H9 (cell line): ENCODE results near the gene ATP2C1. TPM values are rescaled to one million over a fixed set of nuclear protein-coding genes. Genes with fewer than 3 reads are reported as not detected.

ENCODE experiments used
- DNase-seq: peaks from one replicate; pipeline ENCODE4 v3.0.0-alpha.2; 2017
- H2AFZ ChIP-seq: one replicate; pipeline ENCODE4 v1.6.1; 2013; ENCODE audit warnings: mild to moderate bottlenecking, low read length, control low read depth, moderate library complexity
- H2AK5ac ChIP-seq: 2 replicates; pipeline ENCODE4 v1.6.1; 2013; ENCODE audit warnings: low read length, control low read depth, mixed read lengths; ENCODE audit not compliant: insufficient read length
- H2BK120ac ChIP-seq: one replicate; pipeline ENCODE4 v1.6.1; 2013; ENCODE audit warnings: low read depth, mild to moderate bottlenecking, low read length, control low read depth, inconsistent platforms; ENCODE audit not compliant: poor library complexity, severe bottlenecking
- H2BK12ac ChIP-seq: 2 replicates; pipeline ENCODE4 v1.6.1; 2013; ENCODE audit warnings: low read length, control low read depth, mixed read lengths, low read depth; ENCODE audit not compliant: insufficient read length
- H2BK15ac ChIP-seq: 2 replicates; pipeline ENCODE4 v1.6.1; 2013; ENCODE audit warnings: low read depth, low read length, control low read depth
- H2BK20ac ChIP-seq: one replicate; pipeline ENCODE4 v1.6.1; 2013; ENCODE audit warnings: low read depth, mild to moderate bottlenecking, low read length, control low read depth, inconsistent platforms; ENCODE audit not compliant: poor library complexity, severe bottlenecking
- H2BK5ac ChIP-seq: 2 replicates; pipeline ENCODE4 v1.6.1; 2013; ENCODE audit warnings: low read length, control low read depth, mixed read lengths; ENCODE audit not compliant: insufficient read length
- H3K14ac ChIP-seq: 2 replicates; pipeline ENCODE4 v1.6.1; 2013; ENCODE audit warnings: low read length, control low read depth; ENCODE audit not compliant: insufficient read depth
- H3K18ac ChIP-seq: 2 replicates; pipeline ENCODE4 v1.6.1; 2013; ENCODE audit warnings: low read depth, mild to moderate bottlenecking, mixed read lengths, low read length, control low read depth; ENCODE audit not compliant: insufficient read length
- H3K23ac ChIP-seq: 2 replicates; pipeline ENCODE4 v1.6.1; 2013; ENCODE audit warnings: low read length, control low read depth, mixed read lengths, low read depth; ENCODE audit not compliant: insufficient read length
- H3K23me2 ChIP-seq: 2 replicates; pipeline ENCODE4 v1.6.1; 2013; ENCODE audit warnings: low read depth, mild to moderate bottlenecking, mixed read lengths, low read length, control low read depth; ENCODE audit not compliant: insufficient read length, poor library complexity, severe bottlenecking
- H3K27ac ChIP-seq: 2 replicates; pipeline ENCODE4 v1.5.1; 2013; ENCODE audit warnings: low read length, control low read depth, mixed read lengths, low read depth; ENCODE audit not compliant: insufficient read length
- H3K27me3 ChIP-seq: 2 replicates; pipeline ENCODE4 v1.6.1; 2013; ENCODE audit warnings: low read length, control low read depth, inconsistent platforms; ENCODE audit not compliant: insufficient read depth
- H3K4ac ChIP-seq: 2 replicates; pipeline ENCODE4 v1.6.1; 2013; ENCODE audit warnings: low read depth, mild to moderate bottlenecking, control low read depth, inconsistent platforms, low read length, moderate library complexity
- H3K4me1 ChIP-seq: 2 replicates; pipeline ENCODE4 v1.6.1; 2013; ENCODE audit warnings: low read length, control low read depth, inconsistent platforms; ENCODE audit not compliant: insufficient read depth
- H3K4me2 ChIP-seq: 2 replicates; pipeline ENCODE4 v1.6.1; 2013; ENCODE audit warnings: low read length, control low read depth, mixed read lengths; ENCODE audit not compliant: insufficient read length, insufficient read depth
- H3K56ac ChIP-seq: 2 replicates; pipeline ENCODE4 v1.6.1; 2013; ENCODE audit warnings: low read depth, mild to moderate bottlenecking, mixed read lengths, low read length, control low read depth; ENCODE audit not compliant: insufficient read length
- H3K79me1 ChIP-seq: 2 replicates; pipeline ENCODE4 v1.6.1; 2013; ENCODE audit warnings: low read depth, mild to moderate bottlenecking, moderate library complexity, low read length, control low read depth, inconsistent platforms; ENCODE audit not compliant: insufficient read depth, poor library complexity, severe bottlenecking
- H3K79me2 ChIP-seq: 2 replicates; pipeline ENCODE4 v1.6.1; 2013; ENCODE audit warnings: low read length, control low read depth, inconsistent platforms; ENCODE audit not compliant: insufficient read depth
- H3K9ac ChIP-seq: 2 replicates; pipeline ENCODE4 v1.6.1; 2013; ENCODE audit warnings: low read length, control low read depth, mixed read lengths; ENCODE audit not compliant: insufficient read length; ENCODE audit errors: extremely low read depth
- H3K9me3 ChIP-seq: one replicate; pipeline ENCODE4 v1.6.1; 2013; ENCODE audit warnings: low read depth, low read length, inconsistent platforms; ENCODE audit not compliant: control insufficient read depth
- H3T11ph ChIP-seq: one replicate; pipeline ENCODE4 v1.6.1; 2013; ENCODE audit warnings: mild to moderate bottlenecking, low read length, control low read depth, inconsistent platforms
- H4K20me1 ChIP-seq: one replicate; pipeline ENCODE4 v1.6.1; 2013; ENCODE audit not compliant: control insufficient read depth, insufficient read length, insufficient read depth
- H4K5ac ChIP-seq: 2 replicates; pipeline ENCODE4 v1.6.1; 2013; ENCODE audit warnings: low read depth, mild to moderate bottlenecking, mixed read lengths, low read length, control low read depth; ENCODE audit not compliant: insufficient read length
- H4K8ac ChIP-seq: replicated peaks from 2 replicates; pipeline ENCODE4 v1.6.1; 2013; ENCODE audit warnings: low read length, control low read depth, mixed read lengths, low read depth; ENCODE audit not compliant: insufficient read length
- H4K91ac ChIP-seq: 2 replicates; pipeline ENCODE4 v1.6.1; 2013; ENCODE audit warnings: low read depth, mild to moderate bottlenecking, moderate library complexity, mixed read lengths, low read length, control low read depth; ENCODE audit not compliant: insufficient read length
- H3K27ac Mint-ChIP-seq, 3 experiments: 2 replicates in 2 of 3; 3 replicates in 1 of 3; pipeline ENCODE4 v1.8.0; 2020 to 2021; ENCODE audit warnings: mixed read lengths in 3 of 3, mild to moderate bottlenecking in 1 of 3, moderate library complexity in 1 of 3
- H3K27me3 Mint-ChIP-seq: 2 replicates; pipeline ENCODE4 v1.8.0; 2021; ENCODE audit warnings: low read depth, mild to moderate bottlenecking, moderate library complexity, mixed read lengths
- H3K36me3 Mint-ChIP-seq, 3 experiments: 2 replicates in 2 of 3; 3 replicates in 1 of 3; pipeline ENCODE4 v1.8.0; 2020 to 2021; ENCODE audit warnings: low read depth in 3 of 3, mixed read lengths in 3 of 3; ENCODE audit not compliant: insufficient read depth in 1 of 3
- H3K4me1 Mint-ChIP-seq, 2 experiments: 2 replicates each; pipeline ENCODE4 v1.8.0; 2020; ENCODE audit warnings: mixed read lengths in 2 of 2
- H3K4me3 Mint-ChIP-seq, 2 experiments: 2 replicates in 1 of 2; 3 replicates in 1 of 2; pipeline ENCODE4 v1.8.0; 2020 to 2021; ENCODE audit warnings: mild to moderate bottlenecking in 2 of 2, mixed read lengths in 2 of 2, moderate library complexity in 1 of 2
- H3K9me3 Mint-ChIP-seq, 2 experiments: 2 replicates in 1 of 2; 3 replicates in 1 of 2; pipeline ENCODE4 v1.8.0; 2020; ENCODE audit warnings: mild to moderate bottlenecking in 2 of 2, mixed read lengths in 2 of 2, moderate library complexity in 1 of 2
- WGBS: extraction: QIAGEN DNeasy Blood & Tissue Kit; methylation state at CpG from one replicate; pipeline ENCODE4 v1.1.7; 2013; ENCODE audit warnings: missing lambda C conversion rate, low lambda C conversion rate, mixed read lengths; ENCODE audit not compliant: insufficient read length; ENCODE audit errors: extremely low coverage; 5-methylcytosine and 5-hydroxymethylcytosine counted together
- total RNA-seq: library from RNA; stranded (reverse); gene quantifications from 2 replicates; pipeline ENCODE4 v1.2.1, GENCODE V29; 2021
- TF ChIP-seq, protein P1 (sequence below): fragments of 200-600 bp; sonication (generic); conservative IDR thresholded peaks from 3 replicates; pipeline ENCODE4 v1.8.0; 2021; ENCODE audit warnings: antibody characterized with exemption, mild to moderate bottlenecking

The ATP2C1 gene
- total RNA-seq, 1 experiment from 2014 or later: 65.5 TPM

DNA sequence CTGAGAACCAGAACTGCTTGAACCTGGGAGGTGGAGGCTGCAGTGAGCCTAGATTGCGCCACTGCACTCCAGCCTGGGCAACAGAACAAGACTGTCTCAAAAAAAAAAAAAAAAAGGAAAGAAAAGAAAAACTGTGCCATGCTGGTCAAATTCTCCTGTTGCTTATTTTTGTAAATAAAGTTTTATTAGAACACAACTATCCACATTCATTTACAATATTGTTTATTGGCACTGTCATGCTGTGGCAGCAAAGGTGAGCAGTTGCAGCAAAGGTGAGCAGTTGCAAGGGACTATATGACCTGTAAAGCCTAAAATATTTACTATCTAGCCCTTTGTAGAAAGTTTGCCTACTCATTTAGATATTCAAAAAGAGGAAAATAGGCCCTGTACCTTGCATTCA lies 114.4 kb downstream of the ATP2C1 start:
- H3K4me1 Mint-ChIP-seq: no peaks in the 10 kb centered on the region
- H3K27me3 Mint-ChIP-seq: no peaks in the 10 kb centered on the region
- no peaks in the 10 kb centered on the region for H3K23me2 ChIP-seq
- no peaks in the 10 kb centered on the region for H3K79me2 ChIP-seq
- H3K9me3 ChIP-seq: no peaks in the 10 kb centered on the region
- no peak overlapping the region for H3K14ac ChIP-seq
- H2BK5ac ChIP-seq: no peak overlapping the region
- no peak overlapping the region for H2AFZ ChIP-seq
- H3K23ac ChIP-seq: no peak overlapping the region
- no CpG with 5 or more reads among the region's 1 CpG for WGBS
- no peaks in the 10 kb centered on the region for H4K20me1 ChIP-seq
- H3K9me3 Mint-ChIP-seq: no peaks in the 10 kb centered on the region
- no peak overlapping the region for H3K18ac ChIP-seq
- H3K4me2 ChIP-seq: no peak overlapping the region
- H2AK5ac ChIP-seq: no peak overlapping the region
- no peaks in the 10 kb centered on the region for H3K27me3 ChIP-seq
- H3K36me3 Mint-ChIP-seq: peaks cover 3 to 23% (median 23%) of the 10 kb centered on the region in 3 experiments; a peak in 6 of 7 replicates
- TF ChIP-seq, protein P1, sequence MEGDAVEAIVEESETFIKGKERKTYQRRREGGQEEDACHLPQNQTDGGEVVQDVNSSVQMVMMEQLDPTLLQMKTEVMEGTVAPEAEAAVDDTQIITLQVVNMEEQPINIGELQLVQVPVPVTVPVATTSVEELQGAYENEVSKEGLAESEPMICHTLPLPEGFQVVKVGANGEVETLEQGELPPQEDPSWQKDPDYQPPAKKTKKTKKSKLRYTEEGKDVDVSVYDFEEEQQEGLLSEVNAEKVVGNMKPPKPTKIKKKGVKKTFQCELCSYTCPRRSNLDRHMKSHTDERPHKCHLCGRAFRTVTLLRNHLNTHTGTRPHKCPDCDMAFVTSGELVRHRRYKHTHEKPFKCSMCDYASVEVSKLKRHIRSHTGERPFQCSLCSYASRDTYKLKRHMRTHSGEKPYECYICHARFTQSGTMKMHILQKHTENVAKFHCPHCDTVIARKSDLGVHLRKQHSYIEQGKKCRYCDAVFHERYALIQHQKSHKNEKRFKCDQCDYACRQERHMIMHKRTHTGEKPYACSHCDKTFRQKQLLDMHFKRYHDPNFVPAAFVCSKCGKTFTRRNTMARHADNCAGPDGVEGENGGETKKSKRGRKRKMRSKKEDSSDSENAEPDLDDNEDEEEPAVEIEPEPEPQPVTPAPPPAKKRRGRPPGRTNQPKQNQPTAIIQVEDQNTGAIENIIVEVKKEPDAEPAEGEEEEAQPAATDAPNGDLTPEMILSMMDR: no peak
- H4K91ac ChIP-seq: no peak overlapping the region
- no peaks in the 10 kb centered on the region for H3K4me1 ChIP-seq
- H3K27ac Mint-ChIP-seq: no peak overlapping the region
- no peak overlapping the region for H3K4me3 Mint-ChIP-seq
- H2BK120ac ChIP-seq: no peak overlapping the region
- no peak overlapping the region for H2BK15ac ChIP-seq
- DNase-seq: no peak
- no peak overlapping the region for H3K27ac ChIP-seq
- H3K9ac ChIP-seq: no peak overlapping the region
- no peak overlapping the region for H3K56ac ChIP-seq
- no peak overlapping the region for H2BK20ac ChIP-seq
- H3K4ac ChIP-seq: no peak overlapping the region
- H3T11ph ChIP-seq: no peak overlapping the region
- no peak overlapping the region for H4K8ac ChIP-seq
- no peak overlapping the region for H4K5ac ChIP-seq
- H3K79me1 ChIP-seq: no peaks in the 10 kb centered on the region
- no peak overlapping the region for H2BK12ac ChIP-seq
